AG04450 (cell line): Measurements from ENCODE around the gene PLXNA1. TPM values are rescaled to one million over a fixed set of nuclear protein-coding genes. Genes with fewer than 3 reads are reported as not detected.

ENCODE experiments used
- CTCF ChIA-PET: fragments of 300-600, 350-600 bp; formaldehyde crosslinking; extraction: SDS; loops from one replicate; lab custom pipeline; 2022; ENCODE audit warnings: antibody characterized with exemption, inconsistent platforms; lab: Charles Lee
- POLR2A ChIA-PET: fragments of 350-600 bp; formaldehyde crosslinking; extraction: SDS; loops from one replicate; lab custom pipeline; 2021; ENCODE audit warnings: antibody characterized with exemption, inconsistent platforms; lab: Yijun Ruan, JAX
- DNase-seq: peaks from one replicate; pipeline ENCODE4 v3.0.0-alpha.2; 2011; ENCODE audit warnings: low read depth, low spot score
- H3K27ac ChIP-seq: one replicate; pipeline ENCODE4 v1.5.1; 2012; ENCODE audit warnings: low read depth, low read length, control low read depth
- H3K27me3 ChIP-seq: one replicate; pipeline ENCODE4 v1.6.0; 2012; ENCODE audit warnings: low read length; ENCODE audit not compliant: control insufficient read depth, insufficient read depth
- H3K4me3 ChIP-seq: 2 replicates; pipeline ENCODE4 v1.5.1; 2011; ENCODE audit warnings: mild to moderate bottlenecking, low read depth, low read length, control low read depth
- H3K9me3 ChIP-seq: 2 replicates; pipeline ENCODE4 v1.5.1; 2012; ENCODE audit warnings: low read length; ENCODE audit not compliant: control insufficient read depth, insufficient read depth
- CTCF ChIP-seq: IDR thresholded peaks from 2 replicates; pipeline ENCODE4 v1.5.1; 2011; ENCODE audit warnings: low read depth, low read length, control low read depth, inconsistent platforms
- polyA plus RNA-seq: library from polyadenylated mRNA; depleted of rRNA; stranded (reverse); fragments of >200 nt; gene quantifications from 2 replicates; pipeline ENCODE4 v1.2.3, GENCODE V29; 2011

PLXNA1 gene
- polyA plus RNA-seq, 1 experiment = 22.0 TPM

- ChIA-PET CTCF (interaction anchor here (1.6 to 5.5 kb wide), 2 partner anchors 10 to 219 kb away, joined by 4 to 37 read pairs; partner anchors contain the start of gene PLXNA1), POLR2A (no interaction called here)
- H3K27me3 ChIP-seq = peaks cover 6% of the 10 kb centered on the region
- no peak overlapping the region for H3K27ac ChIP-seq
- TF ChIP-seq CTCF = no peak
- H3K4me3 ChIP-seq = no peak overlapping the region
- DNase-seq = no peak
- peaks cover 8% of the 10 kb centered on the region for H3K9me3 ChIP-seq
Observed at GRCh38 chr3:126971891-126972351, 11.0 kb upstream of the PLXNA1 start.

GRCh38 chr3:126972866-126973265 is 10.0 kb upstream of the PLXNA1 start:
- CTCF ChIA-PET = interaction anchor here (5.5 kb wide), 1 partner anchor 9 kb away, joined by 37 read pairs; the partner anchor contains the start of gene PLXNA1
- H3K27me3 ChIP-seq = peaks cover 6% of the 10 kb centered on the region
- H3K4me3 ChIP-seq = no peak overlapping the region
- H3K27ac ChIP-seq = no peak overlapping the region
- peaks cover 8% of the 10 kb centered on the region for H3K9me3 ChIP-seq
- TF ChIP-seq CTCF = no peak
- DNase-seq = no peak
- POLR2A ChIA-PET = no interaction called here

GRCh38 chr3:126973814-126974213 is 9.1 kb upstream of the PLXNA1 start:
- no peak overlapping the region for H3K4me3 ChIP-seq
- H3K27ac ChIP-seq = no peak overlapping the region
- ChIA-PET CTCF (interaction anchor here (1.2 to 5.5 kb wide), 2 partner anchors 8 to 222 kb away, joined by 6 to 37 read pairs; partner anchors contain the start of gene PLXNA1), POLR2A (no interaction called here)
- no peak for DNase-seq
- TF ChIP-seq CTCF = no peak
- H3K9me3 ChIP-seq = peaks cover 8% of the 10 kb centered on the region
- peaks cover 9% of the 10 kb centered on the region for H3K27me3 ChIP-seq

- no peak for TF ChIP-seq CTCF
Observed at GRCh38 chr3:126974756-126975155, 8.2 kb upstream of the PLXNA1 start.

GRCh38 chr3:126976906-126977305 is 6.0 kb upstream of the PLXNA1 start:
- no peak overlapping the region for H3K27ac ChIP-seq
- TF ChIP-seq CTCF = no peak

More at GRCh38 chr3:126974756-126975155, 8.2 kb upstream of the PLXNA1 start:
- Histone ChIP-seq H3K27ac (no peak overlapping the region), H3K9me3 (peaks cover 11% of the 10 kb centered on the region), H3K27me3 (peaks cover 13% of the 10 kb centered on the region), H3K4me3 (no peak overlapping the region)
- ChIA-PET POLR2A (no interaction called here), CTCF (interaction anchor here (1.2 kb wide), 1 partner anchor 223 kb away, joined by 6 read pairs; no protein-coding TSS in a partner anchor)
- no peak for DNase-seq

More at GRCh38 chr3:126976906-126977305, 6.0 kb upstream of the PLXNA1 start:
- H3K27me3 ChIP-seq = peaks cover 13% of the 10 kb centered on the region
- no peak for DNase-seq
- ChIA-PET CTCF (no interaction called here), POLR2A (no interaction called here)
- peaks cover 11% of the 10 kb centered on the region for H3K9me3 ChIP-seq
- no peak overlapping the region for H3K4me3 ChIP-seq
